Measurements from ENCODE around the gene NEB.

The NEB gene

GRCh38 chr2:151490276-151490675, 244.0 kb downstream of the NEB start:
- Histone ChIP-seq H3K4me1 (peaks cover 10% of the 10 kb centered on the region), H3K9ac (no peak overlapping the region), H3K4me3 (no peak overlapping the region), H3K4me2 (no peak overlapping the region), H3K27ac (no peak overlapping the region), H3K9me3 (no peaks in the 10 kb centered on the region), H3K36me3 (no peaks in the 10 kb centered on the region), H3K27me3 (no peaks in the 10 kb centered on the region), H4K20me1 (no peaks in the 10 kb centered on the region)
- TF ChIP-seq Cebpa-rat (IDR thresholded peaks at IDR 0.05): no peak

GRCh38 chr2:151486053-151486452, 248.2 kb downstream of the NEB start:
- Histone ChIP-seq H3K4me3 (no peak overlapping the region), H3K4me2 (no peak overlapping the region), H3K27me3 (no peaks in the 10 kb centered on the region), H3K36me3 (peaks cover 37% of the 10 kb centered on the region), H3K9ac (no peak overlapping the region), H4K20me1 (no peaks in the 10 kb centered on the region), H3K27ac (no peak overlapping the region), H3K9me3 (no peaks in the 10 kb centered on the region), H3K4me1 (peaks cover 10% of the 10 kb centered on the region)
- TF ChIP-seq Cebpa-rat (IDR thresholded peaks at IDR 0.05): no peak

- no peak overlapping the region for H3K4me3 ChIP-seq
- H3K9me3 ChIP-seq: no peaks in the 10 kb centered on the region
- no peaks in the 10 kb centered on the region for H4K20me1 ChIP-seq
- H3K27ac ChIP-seq: no peak overlapping the region
- TF ChIP-seq Cebpa-rat (IDR thresholded peaks at IDR 0.05): no peak
- H3K27me3 ChIP-seq: no peaks in the 10 kb centered on the region
- H3K4me1 ChIP-seq: peaks cover 10% of the 10 kb centered on the region
- no peak overlapping the region for H3K4me2 ChIP-seq
- no peak overlapping the region for H3K9ac ChIP-seq
- H3K36me3 ChIP-seq: peaks cover 52% of the 10 kb centered on the region
Measured at GRCh38 chr2:151484100-151484499, 250.2 kb downstream of the NEB start.

- H3K4me3 ChIP-seq: no peak overlapping the region
- no peaks in the 10 kb centered on the region for H3K27me3 ChIP-seq
- H3K27ac ChIP-seq: no peak overlapping the region
- peaks cover 55% of the 10 kb centered on the region for H3K36me3 ChIP-seq
- no peak for TF ChIP-seq Cebpa-rat (IDR thresholded peaks at IDR 0.05)
- H3K9ac ChIP-seq: no peak overlapping the region
- peaks cover 10% of the 10 kb centered on the region for H3K4me1 ChIP-seq
- H3K4me2 ChIP-seq: no peak overlapping the region
- no peaks in the 10 kb centered on the region for H3K9me3 ChIP-seq
- no peaks in the 10 kb centered on the region for H4K20me1 ChIP-seq
Measured at GRCh38 chr2:151483546-151483945, 250.7 kb downstream of the NEB start.

DNA sequence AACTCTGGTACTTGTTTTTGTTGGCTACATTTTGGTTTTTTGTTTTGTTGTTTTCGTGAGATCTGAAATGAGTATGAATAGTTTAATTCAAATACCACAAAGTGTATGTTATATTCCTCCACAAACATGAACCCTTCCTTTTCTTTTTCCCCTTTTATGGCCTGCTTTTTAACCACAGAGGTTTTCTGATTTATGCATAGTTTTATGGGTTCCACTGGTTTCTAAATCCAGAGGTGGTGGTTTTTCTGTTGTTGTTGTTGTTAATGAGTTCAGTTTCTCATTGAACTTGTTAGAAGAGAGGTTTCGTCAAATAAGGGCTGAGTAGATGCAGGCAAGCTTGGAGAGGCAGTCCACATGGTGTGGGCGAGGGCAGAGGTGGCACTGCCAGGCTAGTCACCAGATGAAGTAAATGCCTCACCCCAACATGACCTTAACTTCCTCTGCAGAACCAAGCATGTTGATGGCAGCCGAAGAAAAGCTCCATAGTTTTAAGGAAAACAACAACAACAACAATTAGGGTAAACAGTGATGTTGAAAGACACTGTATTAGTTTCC, 252.0 kb downstream of the NEB start:
- H3K27me3 ChIP-seq: no peaks in the 10 kb centered on the region
- H3K9ac ChIP-seq: no peak overlapping the region
- no peak for TF ChIP-seq Cebpa-rat (IDR thresholded peaks at IDR 0.05)
- peaks cover 67% of the 10 kb centered on the region for H3K36me3 ChIP-seq
- no peaks in the 10 kb centered on the region for H3K9me3 ChIP-seq
- peaks cover 10% of the 10 kb centered on the region for H3K4me1 ChIP-seq
- no peaks in the 10 kb centered on the region for H4K20me1 ChIP-seq
- no peak overlapping the region for H3K4me3 ChIP-seq
- H3K27ac ChIP-seq: no peak overlapping the region
- no peak overlapping the region for H3K4me2 ChIP-seq

GRCh38 chr2:151481744-151482143, 252.5 kb downstream of the NEB start:
- H3K27me3 ChIP-seq: no peaks in the 10 kb centered on the region
- no peak overlapping the region for H3K9ac ChIP-seq
- no peaks in the 10 kb centered on the region for H3K9me3 ChIP-seq
- no peak overlapping the region for H3K27ac ChIP-seq
- H3K36me3 ChIP-seq: peaks cover 72% of the 10 kb centered on the region
- peaks cover 10% of the 10 kb centered on the region for H3K4me1 ChIP-seq
- H4K20me1 ChIP-seq: no peaks in the 10 kb centered on the region
- no peak overlapping the region for H3K4me3 ChIP-seq
- no peak for TF ChIP-seq Cebpa-rat (IDR thresholded peaks at IDR 0.05)
- no peak overlapping the region for H3K4me2 ChIP-seq

- Histone ChIP-seq H4K20me1 (no peaks in the 10 kb centered on the region), H3K4me1 (no peaks in the 10 kb centered on the region), H3K36me3 (peaks cover 88% of the 10 kb centered on the region)
Measured at GRCh38 chr2:151478011-151478410, 256.3 kb downstream of the NEB start.

DNA sequence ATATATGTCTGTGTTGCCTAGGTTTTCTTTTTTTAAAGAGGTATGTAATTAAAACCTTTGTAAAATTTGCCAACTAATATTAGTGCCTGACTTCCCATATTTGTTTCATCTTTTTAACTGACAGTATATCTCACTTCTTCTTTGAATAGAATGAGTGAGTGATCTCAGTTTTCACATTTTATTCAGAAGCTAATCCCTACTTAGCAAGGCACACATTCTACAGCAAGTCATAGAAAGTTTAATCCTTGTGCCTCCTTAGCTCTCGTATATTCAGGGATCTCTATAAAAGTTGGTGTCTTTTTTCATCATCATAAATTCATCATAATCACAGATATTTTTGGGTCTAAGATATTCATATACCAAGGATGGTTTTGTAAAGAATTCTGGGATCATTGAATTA, 258.0 kb downstream of the NEB start:
- Histone ChIP-seq H3K4me3 (no peak overlapping the region), H4K20me1 (no peaks in the 10 kb centered on the region), H3K36me3 (peaks cover 83% of the 10 kb centered on the region), H3K27me3 (no peaks in the 10 kb centered on the region), H3K9ac (no peak overlapping the region), H3K27ac (no peak overlapping the region), H3K4me2 (no peak overlapping the region), H3K4me1 (no peaks in the 10 kb centered on the region), H3K9me3 (no peaks in the 10 kb centered on the region)
- no peak for TF ChIP-seq Cebpa-rat (IDR thresholded peaks at IDR 0.05)

More at GRCh38 chr2:151478011-151478410, 256.3 kb downstream of the NEB start:
- H3K27me3 ChIP-seq: no peaks in the 10 kb centered on the region
- TF ChIP-seq Cebpa-rat (IDR thresholded peaks at IDR 0.05): no peak
- no peak overlapping the region for H3K4me2 ChIP-seq
- H3K27ac ChIP-seq: no peak overlapping the region
- no peak overlapping the region for H3K9ac ChIP-seq
- no peak overlapping the region for H3K4me3 ChIP-seq
- no peaks in the 10 kb centered on the region for H3K9me3 ChIP-seq

GRCh38 chr2:151475071-151475470, 259.2 kb downstream of the NEB start:
- Histone ChIP-seq H3K4me1 (no peaks in the 10 kb centered on the region), H3K36me3 (peaks cover 86% of the 10 kb centered on the region), H4K20me1 (no peaks in the 10 kb centered on the region), H3K9me3 (peaks cover 11% of the 10 kb centered on the region), H3K27ac (no peak overlapping the region), H3K4me2 (no peak overlapping the region), H3K4me3 (no peak overlapping the region), H3K9ac (no peak overlapping the region), H3K27me3 (no peaks in the 10 kb centered on the region)
- TF ChIP-seq Cebpa-rat (IDR thresholded peaks at IDR 0.05): no peak

DNA sequence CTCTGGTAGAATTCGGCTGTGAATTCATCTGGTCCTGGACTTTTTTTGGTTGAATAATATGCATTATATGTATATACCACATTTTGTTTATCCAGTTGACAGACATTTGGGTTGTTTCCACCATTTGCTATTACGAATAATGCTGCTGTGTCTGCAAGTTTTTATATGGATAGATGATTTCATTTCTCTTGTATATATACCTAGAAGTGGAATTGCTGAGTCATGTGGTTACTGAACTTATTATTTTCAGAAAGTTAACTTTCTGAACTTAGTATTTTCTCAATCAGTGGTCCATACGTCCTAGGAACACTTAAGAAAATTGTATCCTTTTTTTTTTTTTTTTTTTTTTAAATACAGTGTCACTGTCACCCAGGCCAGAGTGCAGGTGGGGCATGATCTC, 261.3 kb downstream of the NEB start:
- Histone ChIP-seq H3K9ac (no peak overlapping the region), H3K4me3 (no peak overlapping the region), H3K27ac (no peak overlapping the region), H3K9me3 (peaks cover 19% of the 10 kb centered on the region), H3K36me3 (peaks cover 91% of the 10 kb centered on the region), H4K20me1 (no peaks in the 10 kb centered on the region), H3K4me2 (no peak overlapping the region), H3K4me1 (no peaks in the 10 kb centered on the region), H3K27me3 (no peaks in the 10 kb centered on the region)
- TF ChIP-seq Cebpa-rat (IDR thresholded peaks at IDR 0.05): no peak

GRCh38 chr2:151470556-151470955, 263.7 kb downstream of the NEB start:
- no peak for TF ChIP-seq Cebpa-rat (IDR thresholded peaks at IDR 0.05)
- peaks cover 92% of the 10 kb centered on the region for H3K36me3 ChIP-seq
- no peaks in the 10 kb centered on the region for H3K4me1 ChIP-seq
- H3K9ac ChIP-seq: no peak overlapping the region
- H3K4me3 ChIP-seq: no peak overlapping the region
- H3K9me3 ChIP-seq: peaks cover 19% of the 10 kb centered on the region
- no peak overlapping the region for H3K4me2 ChIP-seq
- H3K27me3 ChIP-seq: no peaks in the 10 kb centered on the region
- no peaks in the 10 kb centered on the region for H4K20me1 ChIP-seq
- no peak overlapping the region for H3K27ac ChIP-seq
